Gastrocnemius medialis (tissue), 4 donors: ENCODE measurements around the gene GNA15.

Source experiments
- CTCF ChIP-seq, 5 experiments: fragments of 450-650 bp in 3 of 5; fragments of 200-600 bp in 2 of 5; sonication (generic) in 2 of 5; IDR thresholded peaks in 4 of 5; conservative IDR thresholded peaks in 1 of 5; 1 replicate in 4 of 5; 2 replicates in 1 of 5; pipeline ENCODE4 v1.5.1; 2016 to 2019; ENCODE audit warnings: antibody characterized with exemption in 5 of 5, mild to moderate bottlenecking in 3 of 5, moderate library complexity in 3 of 5
- POLR2A ChIP-seq, 2 donors: fragments of 450-650 bp; IDR thresholded peaks; one replicate each; pipeline ENCODE4 v1.6.1; 2017; ENCODE audit warnings: antibody characterized with exemption in 2 of 2, mild to moderate bottlenecking in 2 of 2, moderate library complexity in 2 of 2

- no peak for TF ChIP-seq CTCF (IDR thresholded peaks at IDR 0.05 in 4 of 5, conservative IDR thresholded peaks at IDR 0.05 in 1 of 5)
- TF ChIP-seq POLR2A (IDR thresholded peaks at IDR 0.05): no peak
Observed at GRCh38 chr19:3121821-3122511, 13.9 kb upstream of the GNA15 start.
